ENCODE data around the gene TPRG1.

Gene TPRG1

GRCh38 chr3:189282741-189283140 lies 111.0 kb downstream of the TPRG1 start:
- no peak for DNase-seq (ENCODE audit: low read depth)
- no peak overlapping the region for H3K4me3 ChIP-seq (replicated peaks; ENCODE audit: low read depth, low read length)
- no peak for TF ChIP-seq CTCF (IDR thresholded peaks at IDR 0.05; ENCODE audit: low read length, missing control alignments)

GRCh38 chr3:189286188-189286587 lies 114.4 kb downstream of the TPRG1 start:
- DNase-seq (ENCODE audit: low read depth), result no peak
- no peak for TF ChIP-seq CTCF (IDR thresholded peaks at IDR 0.05; ENCODE audit: low read length, missing control alignments)
- no peak overlapping the region for H3K4me3 ChIP-seq (replicated peaks; ENCODE audit: low read depth, low read length)

- no peak for TF ChIP-seq CTCF (IDR thresholded peaks at IDR 0.05; ENCODE audit: low read length, missing control alignments)
- H3K4me3 ChIP-seq (replicated peaks; ENCODE audit: low read depth, low read length), result no peak overlapping the region
- no peak for DNase-seq (ENCODE audit: low read depth)
Observed at GRCh38 chr3:189286916-189287315, 115.1 kb downstream of the TPRG1 start.

- no peak overlapping the region for H3K4me3 ChIP-seq (replicated peaks; ENCODE audit: low read depth, low read length)
- TF ChIP-seq CTCF (IDR thresholded peaks at IDR 0.05; ENCODE audit: low read length, missing control alignments), result no peak
- no peak for DNase-seq (ENCODE audit: low read depth)
Observed at GRCh38 chr3:189288348-189289235, 116.8 kb downstream of the TPRG1 start.

GRCh38 chr3:189289251-189289650 lies 117.5 kb downstream of the TPRG1 start:
- no peak for TF ChIP-seq CTCF (IDR thresholded peaks at IDR 0.05; ENCODE audit: low read length, missing control alignments)
- H3K4me3 ChIP-seq (replicated peaks; ENCODE audit: low read depth, low read length), result no peak overlapping the region
- no peak for DNase-seq (ENCODE audit: low read depth)

GRCh38 chr3:189292667-189293484 lies 121.1 kb downstream of the TPRG1 start:
- TF ChIP-seq CTCF (IDR thresholded peaks at IDR 0.05; ENCODE audit: low read length, missing control alignments), result no peak
- no peak for DNase-seq (ENCODE audit: low read depth)
- H3K4me3 ChIP-seq (replicated peaks; ENCODE audit: low read depth, low read length), result no peak overlapping the region
